Activated naive CD4-positive, alpha-beta T cell treated with anti-CD3 and anti-CD28 coated beads, Interleukin-2, amount 50 U/mL, for 16 hours (primary cell): ENCODE data around the gene SEC11A.
"Not testable (repeated sequence)": the region's sequence is repeated elsewhere in the genome, so short reads cannot be mapped to it uniquely, and the experiment has no call there.

ENCODE experiments used
- DNase-seq: peaks from one replicate; pipeline ENCODE4 v3.0.0-alpha.2; 2020

SEC11A gene

GRCh38 chr15:84669726-84670125 lies 46.2 kb downstream of the SEC11A start:
- peak; percentile 55 for DNase-seq

DNA sequence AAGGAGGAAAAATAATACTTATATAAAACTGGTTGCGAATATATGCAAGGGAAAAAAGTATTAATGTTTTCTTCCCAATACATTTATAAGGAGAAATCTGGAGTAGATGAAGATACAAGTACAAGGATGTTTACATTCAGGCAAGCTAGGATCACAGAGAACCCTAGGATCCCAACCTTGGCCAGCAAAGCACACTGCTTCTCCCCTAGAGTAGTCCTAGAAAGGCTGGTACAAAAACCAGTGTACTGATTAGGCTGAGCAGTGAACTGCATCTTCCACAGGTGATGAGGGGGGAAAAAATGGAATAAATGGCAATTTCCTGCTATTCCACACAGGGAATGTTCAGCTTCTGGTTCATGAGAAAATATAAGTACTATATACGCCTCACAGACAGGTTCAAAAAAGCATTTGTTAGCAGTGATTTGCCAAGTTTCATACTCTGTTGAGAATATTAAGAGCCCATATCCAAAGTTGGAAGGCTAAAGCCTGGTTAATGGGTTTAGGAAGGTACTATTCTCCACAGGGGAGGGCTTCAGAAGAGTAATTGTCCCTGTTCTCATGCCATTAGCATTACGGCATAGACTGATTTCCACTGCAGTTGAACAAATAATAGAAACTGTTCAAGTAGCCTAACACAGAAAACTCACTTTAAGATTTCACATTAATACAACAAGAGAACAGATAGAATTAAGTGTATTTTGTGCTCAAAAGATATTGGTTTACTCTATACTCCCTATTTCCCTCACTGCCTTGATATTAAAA lies 47.5 kb downstream of the SEC11A start:
- DNase-seq: no peak

GRCh38 chr15:84666373-84666772 lies 49.6 kb downstream of the SEC11A start:
- DNase-seq: no peak

DNA sequence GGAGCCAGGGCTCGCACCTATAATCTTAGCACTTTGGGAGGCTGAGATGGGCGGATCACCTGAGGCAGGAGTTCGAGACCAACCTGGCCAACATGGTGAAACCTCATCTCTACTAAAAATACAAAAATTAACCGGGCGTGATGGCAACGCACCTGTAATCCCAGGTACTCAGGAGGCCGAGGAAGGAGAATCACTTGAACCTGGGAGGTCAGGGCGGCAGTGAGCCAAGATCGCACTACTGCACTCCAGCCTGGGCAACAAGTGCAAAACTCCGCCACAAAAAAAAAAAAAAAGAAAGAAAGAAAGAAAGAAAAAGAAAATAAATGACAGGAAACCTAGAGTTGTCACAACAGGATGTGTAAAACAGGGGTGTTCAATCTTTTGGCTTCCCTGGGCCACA lies 54.9 kb downstream of the SEC11A start:
- DNase-seq: no peak

DNA sequence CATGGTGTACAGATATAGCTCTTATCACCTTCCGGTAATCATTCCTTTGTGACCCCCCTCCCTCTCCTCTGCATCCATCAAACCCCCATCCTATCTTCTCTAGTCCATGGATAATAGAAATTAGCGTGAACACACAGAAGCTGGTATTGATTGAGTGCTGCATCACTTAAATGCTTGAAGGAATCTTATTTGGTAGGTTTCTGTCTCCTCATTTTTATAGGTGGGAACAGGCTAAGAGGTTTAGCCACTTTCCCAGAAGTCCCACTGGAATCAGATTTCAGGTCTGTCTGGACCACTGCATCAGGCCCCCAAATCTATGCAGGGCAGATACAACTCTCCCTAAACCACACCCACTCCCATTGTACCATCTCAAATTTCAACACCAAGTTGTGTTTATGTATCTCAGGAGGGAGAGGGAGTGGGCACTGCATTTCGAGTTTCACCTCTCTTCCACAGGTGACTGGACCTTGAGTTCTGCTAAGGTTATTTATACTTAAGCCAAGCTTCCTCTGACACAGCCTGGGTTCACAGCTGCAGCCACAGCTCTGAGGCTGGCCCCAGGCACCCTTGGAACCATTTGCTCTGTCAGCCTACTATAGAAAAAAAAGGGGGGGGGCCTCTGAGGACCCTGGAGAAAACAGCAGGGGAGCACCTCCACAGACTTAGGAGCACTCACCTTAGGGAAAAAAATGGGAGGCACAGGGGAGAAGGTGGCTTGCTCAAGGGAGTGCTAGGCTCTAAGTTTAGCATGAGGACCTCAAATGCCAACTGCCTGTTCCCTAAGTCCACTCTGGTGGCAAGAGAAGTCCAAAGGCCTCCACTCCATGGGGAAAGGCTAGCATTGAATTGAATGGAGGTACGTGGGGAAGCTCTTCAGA lies 55.8 kb downstream of the SEC11A start:
- DNase-seq: no peak

GRCh38 chr15:84658788-84659411 lies 57.0 kb downstream of the SEC11A start:
- DNase-seq: no peak

DNA sequence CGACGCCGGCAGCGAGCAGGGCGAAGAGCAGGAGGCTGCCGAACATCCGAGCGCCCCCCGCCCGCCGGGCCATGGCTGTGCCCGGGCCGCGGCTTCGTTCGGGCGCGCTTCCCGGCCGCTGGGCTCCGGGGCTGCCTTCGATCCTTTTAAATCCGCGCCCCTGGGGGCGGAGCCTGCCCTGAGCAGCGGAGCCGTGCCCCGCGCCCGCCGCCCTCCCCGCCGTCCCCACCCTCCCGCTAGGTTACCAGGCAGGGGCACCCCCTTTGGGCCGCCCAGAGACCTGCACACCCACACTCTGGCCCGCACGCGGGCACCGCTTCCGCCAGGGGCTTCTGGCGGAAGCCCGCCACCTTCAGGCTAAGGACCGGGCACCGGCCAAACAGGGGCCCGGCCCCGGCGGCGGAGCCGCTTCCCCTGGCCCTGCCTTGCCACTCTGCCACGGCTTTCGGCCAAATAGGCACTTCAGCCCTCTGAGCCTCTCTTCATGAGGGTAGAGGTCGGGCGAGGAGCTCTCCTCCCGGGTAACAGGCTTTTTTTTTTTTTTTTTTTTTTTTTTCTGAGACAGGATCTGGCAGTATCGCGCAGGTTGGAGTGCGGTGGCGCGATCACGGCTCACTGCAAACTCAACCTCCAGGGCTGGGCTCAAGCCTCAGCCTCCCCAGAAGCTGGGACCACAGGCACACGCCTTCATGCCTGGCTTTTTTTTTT lies 57.7 kb downstream of the SEC11A start, which contains the start of gene NMB:
TSS of gene NMB (minus strand) at position 120 of the 708 bp plus-strand sequence. CDS start at position 73, 47 bp downstream.
- DNase-seq: peak; percentile 84

DNA sequence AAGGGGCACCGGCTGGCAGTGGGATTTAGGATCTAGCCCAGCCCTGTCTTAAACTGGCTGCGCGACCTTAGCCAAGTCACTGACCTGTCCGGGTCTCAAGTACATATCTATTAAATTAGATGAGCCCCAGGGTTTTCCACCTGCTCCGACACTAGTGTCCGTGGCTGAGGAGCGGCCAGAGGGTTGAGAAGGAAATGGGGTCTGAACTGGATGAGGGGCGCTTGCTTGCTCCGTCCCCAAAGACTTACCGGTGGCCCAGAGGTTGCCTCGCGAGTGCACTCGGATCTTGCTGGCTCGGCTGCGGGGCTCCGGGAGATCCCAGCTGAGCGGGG lies 58.2 kb downstream of the SEC11A start:
- DNase-seq: no peak

- no peak for DNase-seq
Measured at GRCh38 chr15:84656972-84657371, 59.0 kb downstream of the SEC11A start.

DNA sequence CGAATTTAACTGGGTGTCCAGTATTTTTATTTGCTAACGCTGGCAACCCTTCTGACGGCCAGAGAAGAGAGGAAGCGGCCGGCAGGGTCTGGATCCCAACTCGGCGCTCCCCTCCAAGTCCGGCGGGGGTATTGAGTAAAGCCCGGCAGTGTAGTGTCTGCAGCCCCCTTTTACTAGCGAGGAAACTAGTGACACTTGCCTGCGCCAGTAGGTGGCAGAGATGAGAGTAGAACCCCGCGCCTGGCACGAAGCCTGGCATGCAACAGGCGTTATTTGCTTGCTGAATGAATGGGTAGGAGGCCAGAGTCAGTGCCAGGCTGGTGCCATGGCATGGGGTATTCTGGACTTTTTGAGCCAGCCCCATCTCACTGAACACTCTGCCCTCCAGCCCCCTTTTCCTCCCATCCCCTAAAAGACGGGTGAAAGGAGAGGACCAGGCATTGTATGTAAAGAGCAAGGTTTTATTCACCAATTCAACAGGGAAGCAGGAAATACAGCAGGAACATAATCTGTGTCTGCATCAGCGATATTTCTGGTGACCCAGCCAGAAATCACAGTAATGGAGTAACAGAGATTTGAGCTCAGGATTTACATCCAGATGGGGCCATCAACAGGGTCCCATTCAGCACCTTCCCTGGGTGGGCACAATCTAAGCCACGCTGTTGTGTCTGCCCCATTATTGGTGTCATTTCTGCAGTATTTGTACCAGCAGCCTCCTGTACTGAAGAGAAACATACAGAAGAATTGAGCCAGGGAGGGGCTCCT lies 61.1 kb downstream of the SEC11A start:
- peak; percentile 81 for DNase-seq

DNA sequence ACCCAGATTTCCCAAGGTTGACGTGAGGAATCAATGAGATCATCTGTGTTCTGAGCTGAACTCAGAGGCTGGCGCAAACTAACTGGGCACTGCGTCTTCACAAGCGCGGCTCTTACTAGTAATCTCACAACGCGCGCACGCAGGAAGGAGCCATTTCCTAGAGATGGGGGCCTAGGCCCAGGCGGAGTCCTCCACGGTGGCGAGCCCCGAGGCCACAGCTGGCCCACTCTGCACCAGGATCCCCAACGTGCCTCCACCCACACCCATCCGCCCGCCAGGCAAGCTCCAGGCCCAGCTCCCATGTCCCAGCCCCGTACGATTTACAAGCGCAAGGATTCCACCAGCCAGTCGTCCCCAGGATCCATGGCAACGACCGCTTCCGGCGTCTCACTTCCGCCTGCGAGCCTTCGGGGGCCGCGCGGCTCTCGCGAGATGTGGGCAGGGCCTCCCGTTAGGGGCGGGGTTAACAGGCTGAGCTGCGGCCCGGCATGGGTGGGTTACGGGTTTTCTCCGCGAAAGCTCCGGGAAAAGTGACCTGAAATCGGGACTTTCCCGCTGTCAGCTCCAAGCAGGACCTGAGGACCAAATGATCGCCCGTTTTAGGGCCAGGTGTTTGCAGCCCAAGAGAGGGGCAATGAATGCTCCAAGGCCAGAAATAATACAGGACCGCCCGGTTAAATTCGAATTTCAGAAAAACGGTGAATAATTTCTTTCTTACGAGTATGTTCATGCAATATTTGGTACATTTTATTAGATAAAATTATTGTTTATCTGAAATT lies 61.8 kb downstream of the SEC11A start, which contains the start of gene WDR73:
TSS of gene WDR73 (minus strand) at position 374 of the 779 bp plus-strand sequence. CDS start at position 365, 9 bp downstream.
- DNase-seq: peak; percentile 97

- no peak for DNase-seq
Measured at GRCh38 chr15:84653584-84653909, 62.4 kb downstream of the SEC11A start.

DNA sequence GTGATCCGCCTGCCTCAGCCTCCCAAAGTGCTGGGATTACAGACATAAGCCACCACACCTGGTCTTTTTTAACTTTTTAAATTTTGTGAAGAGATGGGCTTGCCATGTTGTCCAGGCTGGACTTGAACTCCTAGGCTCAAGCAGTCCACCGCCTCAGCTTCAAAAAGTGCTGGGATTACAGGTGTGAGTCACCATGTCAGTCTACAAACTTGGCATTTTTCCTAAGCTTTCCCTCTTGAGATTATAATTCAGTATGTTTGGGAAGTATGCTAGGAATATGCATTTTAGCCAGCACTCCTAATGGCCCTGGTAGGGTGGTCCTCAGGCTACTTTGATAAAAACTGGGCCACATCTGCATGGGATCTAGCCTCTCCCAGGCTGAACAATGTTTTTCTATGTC lies 66.2 kb downstream of the SEC11A start:
- DNase-seq: no peak

- DNase-seq: no peak
Measured at GRCh38 chr15:84648539-84648938, 67.4 kb downstream of the SEC11A start.

DNA sequence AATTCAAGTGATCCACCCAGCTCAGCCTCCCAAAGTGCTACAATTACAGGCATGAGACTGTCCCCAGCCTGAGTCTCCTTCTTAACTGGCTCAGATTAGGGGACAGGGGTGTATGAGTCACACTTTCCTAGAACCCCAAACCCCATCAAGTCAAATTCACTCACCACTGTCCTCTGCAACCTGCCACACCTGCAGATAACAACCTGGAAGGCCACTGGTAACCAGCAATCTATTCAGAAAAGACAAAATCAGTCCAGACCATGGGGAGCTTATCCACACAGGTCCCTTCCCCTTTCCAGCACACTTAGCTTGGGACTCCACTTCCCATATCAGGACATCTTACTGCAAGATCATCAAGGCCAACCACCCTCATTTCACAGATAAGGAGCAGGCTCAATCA lies 68.2 kb downstream of the SEC11A start:
- no peak for DNase-seq

DNA sequence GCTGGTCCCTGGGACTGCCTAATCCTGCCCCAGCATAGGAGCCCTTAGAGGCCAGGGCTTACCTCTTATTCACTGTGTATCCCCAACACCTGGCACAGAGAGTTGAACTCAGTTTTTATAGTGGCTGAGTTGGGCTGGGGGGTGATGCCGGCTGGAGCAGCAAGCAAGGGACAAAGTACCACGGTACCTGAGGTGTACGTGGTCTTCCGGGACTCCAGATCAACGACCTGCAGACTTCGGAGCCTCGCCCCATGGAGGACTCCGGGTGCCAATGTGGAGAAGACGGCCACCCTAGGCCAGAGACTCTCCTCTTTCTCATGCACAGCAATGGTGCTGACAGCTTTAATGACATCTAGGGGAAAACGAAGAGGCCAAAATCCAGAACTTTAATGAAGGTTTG lies 69.9 kb downstream of the SEC11A start:
- DNase-seq: no peak

DNA sequence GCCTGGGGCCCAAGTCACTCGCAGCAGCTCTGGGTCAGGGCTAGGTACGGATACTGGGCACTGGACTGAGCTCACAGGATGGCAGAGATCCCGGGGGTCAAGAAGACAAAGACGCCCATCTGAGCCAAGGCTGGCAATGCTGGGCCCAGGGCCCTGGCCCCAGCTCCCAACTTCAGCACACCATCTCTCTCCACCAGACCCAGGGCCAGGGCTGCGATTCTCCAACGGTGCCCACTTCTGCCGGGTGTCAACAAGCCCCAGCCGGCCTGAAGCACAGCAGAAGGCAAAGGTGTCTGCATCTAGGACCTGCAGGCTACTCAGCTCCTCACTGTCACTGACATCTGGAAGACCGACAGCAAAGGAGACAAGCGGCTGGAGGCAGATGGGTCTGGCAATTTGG lies 70.4 kb downstream of the SEC11A start:
- DNase-seq: no peak

- no peak for DNase-seq
Measured at GRCh38 chr15:84643838-84644237, 72.1 kb downstream of the SEC11A start.

DNA sequence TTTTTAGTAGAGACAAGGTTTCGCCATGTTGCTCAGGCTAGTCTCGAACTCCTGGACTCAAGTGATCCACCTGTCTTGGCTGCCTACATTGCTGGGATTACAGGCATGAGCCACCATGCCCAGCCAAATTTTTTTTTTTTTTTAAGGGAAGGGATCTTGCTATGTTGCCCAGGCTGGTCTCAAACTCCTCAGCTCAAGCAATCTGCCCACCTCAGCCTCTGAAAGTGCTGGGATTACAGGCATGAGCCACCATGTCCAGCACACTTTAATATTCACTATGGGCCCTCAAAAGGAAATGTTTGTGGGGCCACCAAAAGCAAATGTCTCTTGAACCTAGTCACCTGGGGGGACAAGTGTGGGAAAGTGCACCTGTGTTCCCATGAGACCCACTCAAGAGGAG lies 73.3 kb downstream of the SEC11A start:
- not testable (repeated sequence) for DNase-seq

DNA sequence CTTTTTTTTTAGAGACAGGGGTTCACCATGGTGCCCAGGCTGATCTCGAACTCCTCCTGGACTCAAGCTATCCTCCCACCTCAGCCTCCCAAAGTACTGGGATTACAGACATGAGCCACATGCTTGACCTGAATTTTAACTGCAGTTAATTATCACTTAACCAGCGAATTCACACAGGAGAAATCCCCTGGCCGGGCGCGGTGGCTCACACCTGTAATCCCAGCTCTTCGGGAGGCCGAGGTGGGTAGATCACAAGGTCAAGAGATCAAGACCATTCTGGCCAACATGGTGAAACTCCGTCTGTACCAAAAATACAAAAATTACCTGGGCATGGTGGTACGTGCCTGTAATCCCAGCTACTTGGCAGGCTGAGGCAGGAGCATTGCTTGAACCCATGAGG lies 74.1 kb downstream of the SEC11A start:
- not testable (repeated sequence) for DNase-seq

DNA sequence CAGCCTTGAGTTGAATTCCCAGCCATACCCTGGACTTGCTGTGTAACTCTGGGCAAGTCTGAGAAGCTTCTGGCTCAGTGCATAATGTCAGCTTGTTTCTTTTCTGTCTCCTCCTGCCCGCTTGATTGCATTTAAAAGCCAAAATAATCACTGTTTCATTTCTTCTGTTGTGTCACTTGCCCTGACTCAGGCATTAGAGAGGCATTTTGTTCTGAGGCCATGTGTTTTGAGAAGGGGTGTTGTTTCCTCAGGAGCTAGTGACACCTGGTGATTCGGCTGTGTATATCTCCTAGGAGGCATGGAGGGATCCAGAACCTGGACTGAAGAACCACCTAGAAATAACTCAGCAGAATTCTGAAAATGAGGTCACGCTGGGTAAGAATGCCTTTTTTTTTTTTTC lies 77.8 kb downstream of the SEC11A start:
- no peak for DNase-seq
